Hindlimb muscle (tissue), 1 donor: ENCODE measurements around the gene CTXND2. TPM values are rescaled to one million over a fixed set of nuclear protein-coding genes. Genes with fewer than 3 reads are reported as not detected.
"Not testable (repeated sequence)": the region's sequence is repeated elsewhere in the genome, so short reads cannot be mapped to it uniquely, and the experiment has no call there.

Experiments used
- DNase-seq: peaks from one replicate; pipeline ENCODE4 v3.0.0-alpha.2; 2013
- polyA plus RNA-seq: library from polyadenylated mRNA; unstranded; fragments of 120-200 nt; gene quantifications from one replicate; pipeline ENCODE4 v1.2.1, GENCODE V29; 2013; ENCODE audit not compliant: insufficient read length

CTXND2 gene
- polyA plus RNA-seq, 1 donor, result not detected

DNA sequence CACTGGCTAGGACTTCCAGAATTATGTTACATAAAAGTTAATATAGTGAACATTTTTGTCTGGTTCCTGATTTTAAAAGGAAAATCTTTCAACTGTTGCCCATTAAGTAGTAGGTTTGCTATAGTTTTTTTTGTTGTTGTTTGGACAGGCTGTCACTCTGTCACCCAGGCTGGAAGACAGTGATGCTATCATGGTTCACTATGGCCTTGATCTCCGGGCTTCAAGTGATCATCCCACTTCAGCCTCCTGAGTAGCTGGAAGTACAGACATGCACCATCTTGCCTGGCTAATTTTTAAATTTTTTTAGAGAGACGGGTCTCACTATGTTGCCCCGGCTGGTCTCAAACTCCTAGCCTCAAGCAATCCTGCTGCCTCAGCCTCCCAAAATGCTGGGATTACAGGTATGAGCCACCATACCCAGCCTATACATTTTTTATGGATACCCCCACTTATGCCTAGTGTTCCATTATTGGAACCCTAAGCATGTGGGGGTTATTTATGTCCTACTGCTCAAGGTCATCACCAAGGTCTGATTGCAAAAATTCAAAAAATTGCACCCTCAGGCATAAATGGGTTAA is 6.5 kb downstream of the CTXND2 start:
- no peak for DNase-seq

GRCh38 chr1:150895618-150896017 is 8.7 kb downstream of the CTXND2 start:
- DNase-seq, result no peak

- DNase-seq, result not testable (repeated sequence)
Measured at GRCh38 chr1:150899795-150900194, 12.9 kb downstream of the CTXND2 start.

GRCh38 chr1:150902346-150902745 is 15.4 kb downstream of the CTXND2 start:
- no peak for DNase-seq

- DNase-seq, result no peak
Measured at GRCh38 chr1:150902751-150903150, 15.8 kb downstream of the CTXND2 start.

DNA sequence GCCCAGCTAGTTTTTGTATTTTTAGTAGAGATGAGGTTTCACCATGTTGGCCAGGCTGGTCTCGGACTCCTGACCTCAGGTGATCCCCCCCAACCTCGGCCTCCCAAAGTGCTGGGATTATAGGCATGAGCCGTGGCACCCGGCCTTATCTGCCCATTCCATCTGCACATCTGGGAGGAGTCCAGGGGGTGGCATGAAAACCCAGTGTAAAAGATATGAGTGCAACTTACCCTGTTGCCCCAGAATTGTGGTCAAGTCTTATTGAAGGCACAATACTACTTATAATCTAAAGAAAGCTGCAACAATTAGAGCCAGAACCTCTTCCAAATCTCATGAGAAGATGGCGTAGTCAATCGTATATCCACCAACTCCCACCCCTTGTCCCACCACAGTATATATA is 18.4 kb downstream of the CTXND2 start:
- no peak for DNase-seq

DNA sequence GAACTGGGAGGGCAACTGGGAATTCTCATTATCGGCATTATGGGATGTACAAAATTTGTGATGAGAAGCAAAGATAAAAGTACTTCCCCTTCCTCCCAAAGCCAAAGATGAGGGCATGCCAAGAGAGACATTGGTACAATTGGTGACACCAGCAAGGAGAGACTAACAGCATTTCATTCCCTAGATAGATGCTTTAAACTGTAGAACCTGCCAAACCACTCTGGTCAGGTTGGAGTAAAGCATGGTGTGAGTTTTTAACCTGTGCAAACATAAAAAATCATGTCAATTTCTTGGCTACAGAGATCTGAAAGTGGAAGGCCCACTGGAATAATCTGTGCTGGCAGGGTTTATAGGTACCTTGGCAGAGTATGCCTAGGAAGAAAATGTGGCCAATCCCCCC is 19.4 kb downstream of the CTXND2 start:
- no peak for DNase-seq

GRCh38 chr1:150906813-150907212 is 19.9 kb downstream of the CTXND2 start:
- DNase-seq, result no peak

DNA sequence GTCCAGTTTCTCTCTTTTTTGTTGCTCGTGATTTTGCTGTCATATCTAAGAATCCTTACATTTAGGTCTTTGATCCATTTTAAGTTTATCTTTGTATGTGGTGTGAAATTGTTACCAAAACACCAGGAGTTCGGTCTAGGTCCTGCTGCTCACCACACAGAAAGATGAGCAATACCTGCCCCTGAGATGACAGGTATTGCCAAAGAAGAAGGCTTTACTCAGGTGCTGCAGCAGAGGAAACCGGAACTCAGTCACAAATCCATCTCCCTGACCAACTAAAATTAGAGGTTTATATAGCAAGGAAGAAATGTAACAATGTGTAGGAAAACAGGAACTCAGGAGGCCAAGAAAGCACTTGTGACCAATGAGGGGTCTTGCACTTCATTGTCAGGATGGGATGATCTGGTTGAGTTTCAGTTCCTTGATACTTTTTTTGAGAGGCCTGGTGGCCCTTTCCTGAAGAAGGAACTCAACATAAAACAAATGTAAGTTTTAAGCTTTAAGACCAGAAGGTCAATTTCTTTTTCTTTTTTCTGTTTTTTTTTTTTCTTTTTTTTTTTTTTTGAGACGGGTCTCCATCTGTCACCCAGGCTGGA is 22.7 kb downstream of the CTXND2 start:
- DNase-seq, result no peak

DNA sequence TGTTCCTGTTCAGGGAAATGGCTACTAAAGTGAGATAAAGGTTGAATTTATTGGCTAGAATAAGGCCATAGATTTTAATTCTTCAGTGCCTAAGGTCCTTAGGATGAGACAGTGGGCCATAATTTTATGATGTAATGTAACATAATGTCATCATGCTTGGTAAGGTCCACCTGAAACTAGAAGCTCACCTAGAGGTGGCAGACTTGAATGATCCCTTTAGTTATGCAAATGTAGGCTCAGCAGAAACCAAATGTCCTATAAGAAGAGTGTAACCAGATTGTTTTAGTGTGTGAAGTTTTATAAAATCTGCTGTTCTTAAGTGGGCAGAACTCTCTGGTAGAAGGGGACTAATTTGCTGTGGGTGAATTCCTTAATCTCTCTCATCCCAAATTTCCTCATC is 25.7 kb downstream of the CTXND2 start:
- no peak for DNase-seq

GRCh38 chr1:150917387-150917786 is 30.5 kb downstream of the CTXND2 start:
- no peak for DNase-seq

DNA sequence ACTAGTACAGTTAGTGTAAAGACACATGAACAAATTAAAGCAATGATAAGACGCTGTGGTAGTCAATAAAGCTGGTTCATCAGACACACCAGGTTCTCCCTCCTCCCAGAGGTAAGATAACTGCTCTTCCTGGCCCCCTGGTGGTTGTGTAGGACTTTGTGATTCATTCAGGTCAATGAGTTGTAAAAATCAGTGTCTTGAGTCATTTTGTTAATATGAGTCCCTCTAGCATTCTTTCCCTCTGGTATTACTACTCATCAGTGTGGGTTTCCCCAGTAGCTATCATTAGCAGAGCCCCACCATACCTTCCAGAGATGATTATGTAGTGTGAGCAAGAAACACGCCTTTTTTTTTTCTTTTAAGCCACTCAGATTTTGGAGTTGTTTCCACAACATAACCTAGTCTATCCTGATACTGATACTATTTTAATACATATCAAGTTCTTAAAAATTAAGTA is 35.6 kb downstream of the CTXND2 start:
- peak; percentile 31 for DNase-seq

DNA sequence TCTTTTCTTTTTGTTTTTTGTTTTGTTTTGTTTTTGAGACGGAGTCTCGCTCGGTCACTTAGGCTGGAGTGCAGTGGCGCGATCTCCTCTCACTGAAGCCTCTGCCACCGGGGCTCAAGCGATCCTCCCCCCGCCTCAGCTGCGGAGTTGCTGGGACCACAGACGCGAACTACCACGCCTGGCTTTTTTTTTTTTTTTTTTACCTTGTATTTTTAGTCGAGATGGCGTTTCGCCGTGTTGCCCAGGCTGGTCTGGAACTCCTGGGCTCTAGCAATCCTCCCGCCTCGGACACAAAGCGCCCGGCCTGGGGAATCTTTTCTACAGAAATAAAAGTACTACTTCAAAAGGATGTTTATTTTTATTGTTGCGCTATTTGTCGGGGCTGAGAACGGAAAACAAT is 38.1 kb downstream of the CTXND2 start:
- no peak for DNase-seq

GRCh38 chr1:150926097-150926741 is 39.3 kb downstream of the CTXND2 start, which contains the start of gene SETDB1:
SETDB1 (plus strand) TSS chr1:150926363; CDS start chr1:150927715, 1,352 bp downstream.
- peak; percentile 94 for DNase-seq

GRCh38 chr1:150927624-150928023 is 40.7 kb downstream of the CTXND2 start:
- no peak for DNase-seq

DNA sequence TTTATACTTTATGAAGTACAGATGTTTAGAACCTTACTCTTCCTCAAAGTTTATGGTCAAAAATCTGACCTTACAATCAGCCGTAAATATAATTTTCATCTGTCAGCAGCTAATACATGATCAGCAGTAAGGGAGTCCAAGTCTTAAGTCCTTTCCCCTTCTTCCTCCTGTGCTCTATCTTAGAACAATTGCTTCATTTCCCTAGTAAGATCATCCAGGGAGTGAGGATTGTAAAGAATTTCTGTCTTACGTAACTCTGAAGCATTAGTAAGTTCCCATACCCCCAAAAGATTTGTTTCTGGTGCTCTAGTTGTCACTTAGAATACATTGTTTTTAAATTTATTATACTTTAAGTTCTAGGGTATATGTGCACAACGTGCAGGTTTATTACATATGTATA is 41.4 kb downstream of the CTXND2 start:
- no peak for DNase-seq

DNA sequence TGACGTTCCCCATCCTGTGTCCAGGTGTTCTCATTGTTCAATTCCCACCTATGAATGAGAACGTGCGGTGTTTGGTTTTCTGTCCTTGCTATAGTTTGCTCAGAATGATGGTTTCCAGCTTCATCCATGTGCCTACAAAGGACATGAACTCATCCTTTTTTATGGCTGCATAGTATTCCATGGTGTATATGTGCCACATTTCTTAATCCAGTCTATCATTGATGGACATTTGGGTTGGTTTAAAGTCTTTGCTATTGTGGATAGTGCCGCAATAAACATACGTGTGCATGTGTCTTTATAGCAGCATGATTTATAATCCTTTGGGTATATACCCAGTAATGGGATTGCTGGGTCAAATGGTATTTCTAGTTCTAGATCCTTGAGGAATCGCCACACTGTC is 41.8 kb downstream of the CTXND2 start:
- DNase-seq, result not testable (repeated sequence)

DNA sequence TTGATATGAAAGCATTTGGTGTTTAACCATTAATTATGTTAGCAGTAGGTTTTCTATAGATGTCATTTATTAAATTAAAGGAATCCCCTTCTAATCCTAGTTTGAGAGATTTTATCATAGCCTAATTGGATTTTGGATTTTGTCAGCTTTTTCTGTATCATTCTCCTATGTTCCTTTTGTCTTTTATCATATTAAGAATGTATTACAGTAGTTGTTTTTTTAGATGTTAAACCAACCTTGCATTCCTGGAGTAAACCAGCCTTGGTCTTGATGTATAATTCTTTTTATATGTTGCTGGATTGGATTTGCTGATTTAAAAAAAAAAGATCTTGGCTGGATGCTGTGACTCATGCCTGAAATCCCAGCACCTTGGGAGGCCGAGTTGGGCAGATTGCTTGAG is 44.8 kb downstream of the CTXND2 start:
- no peak for DNase-seq

DNA sequence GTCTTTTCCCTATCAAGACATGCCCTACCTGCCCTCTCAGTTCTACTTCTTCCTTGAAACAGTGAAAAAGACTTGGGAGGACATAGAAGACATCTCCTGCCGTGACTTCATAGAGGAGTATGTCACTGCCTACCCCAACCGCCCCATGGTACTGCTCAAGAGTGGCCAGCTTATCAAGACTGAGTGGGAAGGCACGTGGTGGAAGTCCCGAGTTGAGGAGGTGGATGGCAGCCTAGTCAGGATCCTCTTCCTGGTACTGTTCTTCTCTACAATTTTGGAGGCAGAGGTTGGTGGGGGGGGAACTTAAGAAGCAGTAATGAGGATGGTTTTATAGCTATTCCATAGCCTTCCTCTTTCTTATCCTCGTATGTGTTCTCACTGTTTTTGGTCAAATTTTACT is 57.9 kb downstream of the CTXND2 start:
- no peak for DNase-seq

DNA sequence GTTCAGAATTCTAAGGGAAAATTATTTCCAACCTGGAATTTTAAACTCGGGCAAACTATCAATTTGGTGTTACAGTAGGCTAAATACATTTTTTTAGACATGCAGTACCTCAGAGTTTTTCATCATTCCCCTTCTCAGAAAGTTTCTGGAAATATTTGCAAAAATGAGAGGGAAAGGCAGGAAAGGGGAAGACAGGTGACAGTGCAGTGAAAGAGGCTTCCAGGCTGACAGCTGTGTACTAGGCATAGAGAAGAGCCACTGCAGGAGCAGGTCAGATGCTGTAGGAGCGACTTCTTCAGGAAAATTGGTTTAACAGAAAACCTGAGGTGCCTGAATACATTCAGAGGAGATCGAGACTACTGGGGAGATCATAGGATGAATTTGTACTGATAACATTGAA is 67.8 kb downstream of the CTXND2 start:
- DNase-seq, result no peak

- no peak for DNase-seq
Measured at GRCh38 chr1:150955280-150955679, 68.3 kb downstream of the CTXND2 start.

DNA sequence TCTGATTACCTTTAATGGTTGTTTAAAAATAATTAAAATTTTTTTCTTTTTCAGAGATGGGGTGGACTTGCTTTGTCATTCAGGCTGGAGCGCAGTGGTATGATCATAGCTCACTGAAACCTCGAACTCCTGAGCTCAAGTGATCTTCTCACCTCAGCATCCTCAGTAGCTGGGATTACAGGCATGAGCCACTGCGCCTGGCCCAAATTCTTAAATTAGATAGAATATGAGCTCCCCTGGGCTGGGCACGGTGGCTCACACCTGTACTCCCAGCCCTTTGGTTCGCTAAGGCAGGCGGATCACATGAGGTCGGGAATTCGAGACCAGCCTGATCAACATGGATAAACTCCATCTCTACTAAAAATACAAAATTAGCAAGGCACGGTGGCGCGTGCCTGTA is 70.7 kb downstream of the CTXND2 start:
- DNase-seq, result no peak

GRCh38 chr1:150960646-150961045 is 73.7 kb downstream of the CTXND2 start:
- DNase-seq, result no peak

GRCh38 chr1:150961756-150962155 is 74.8 kb downstream of the CTXND2 start:
- DNase-seq, result no peak
